Measurements from ENCODE around the gene PARP4.
"Not testable (repeated sequence)": the region's sequence is repeated elsewhere in the genome, so short reads cannot be mapped to it uniquely, and the experiment has no call there.

The PARP4 gene

GRCh38 chr13:24386816-24387708 lies 125.5 kb downstream of the PARP4 start:
- Histone ChIP-seq H3K36me3 (ENCODE audit: low read length) (no peaks in the 10 kb centered on the region), H2AFZ (ENCODE audit: low read depth, low read length, severe bottlenecking) (no peak overlapping the region), H3K27ac (ENCODE audit: low read depth, low read length) (no peak overlapping the region), H3K9me3 (ENCODE audit: insufficient read depth, low read length) (no peaks in the 10 kb centered on the region), H3K4me2 (ENCODE audit: low read depth, low read length, poor library complexity, severe bottlenecking) (no peak overlapping the region), H3K4me3 (ENCODE audit: insufficient read depth, low read length, poor library complexity, severe bottlenecking) (no peak overlapping the region), H3K9ac (ENCODE audit: low read length) (no peak overlapping the region), H3F3A (ENCODE audit: insufficient read depth) (no peaks in the 10 kb centered on the region), H3K9me2 (replicated peaks; ENCODE audit: insufficient read depth, low read length) (no peaks in the 10 kb centered on the region), H3K79me2 (ENCODE audit: insufficient read depth, low read length) (no peaks in the 10 kb centered on the region), H3K27me3 (ENCODE audit: low read length) (no peaks in the 10 kb centered on the region), H4K20me1 (ENCODE audit: low read depth, low read length) (no peaks in the 10 kb centered on the region)
- TF ChIP-seq EZH2phosphoT487 (conservative IDR thresholded peaks at IDR 0.05; ENCODE audit: low read length) (no peak), CTCF (IDR thresholded peaks at IDR 0.05; ENCODE audit: insufficient read depth, low read length, poor library complexity, severe bottlenecking) (no peak)

DNA sequence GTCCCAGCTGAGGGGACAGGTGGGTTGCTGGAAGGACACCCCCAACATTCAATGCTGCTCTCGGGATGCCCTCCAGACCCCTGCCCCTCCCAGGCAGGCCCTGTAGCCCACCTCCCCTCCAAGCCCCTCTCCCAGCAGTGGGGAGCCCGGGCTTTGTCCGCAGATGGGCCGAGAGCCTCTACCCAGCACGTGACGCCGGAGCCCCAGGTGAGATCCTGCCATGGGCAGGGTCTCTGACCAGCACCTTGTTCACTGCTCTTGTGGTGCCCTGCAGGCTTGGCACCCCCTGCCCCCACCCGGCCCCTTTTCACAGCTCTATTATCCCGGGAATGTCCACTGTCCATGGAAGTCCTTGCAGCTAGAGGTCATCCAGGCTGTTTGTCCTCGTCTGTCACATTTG lies 126.7 kb downstream of the PARP4 start:
- Histone ChIP-seq H3K27ac (ENCODE audit: low read depth, low read length) (no peak overlapping the region), H3K4me2 (ENCODE audit: low read depth, low read length, poor library complexity, severe bottlenecking) (no peak overlapping the region), H3K9ac (ENCODE audit: low read length) (no peak overlapping the region), H3K36me3 (ENCODE audit: low read length) (no peaks in the 10 kb centered on the region), H3K79me2 (ENCODE audit: insufficient read depth, low read length) (no peaks in the 10 kb centered on the region), H3F3A (ENCODE audit: insufficient read depth) (no peaks in the 10 kb centered on the region), H3K27me3 (ENCODE audit: low read length) (no peaks in the 10 kb centered on the region), H4K20me1 (ENCODE audit: low read depth, low read length) (no peaks in the 10 kb centered on the region), H2AFZ (ENCODE audit: low read depth, low read length, severe bottlenecking) (no peak overlapping the region), H3K9me2 (replicated peaks; ENCODE audit: insufficient read depth, low read length) (no peaks in the 10 kb centered on the region), H3K4me3 (ENCODE audit: insufficient read depth, low read length, poor library complexity, severe bottlenecking) (no peak overlapping the region), H3K9me3 (ENCODE audit: insufficient read depth, low read length) (no peaks in the 10 kb centered on the region)
- TF ChIP-seq EZH2phosphoT487 (conservative IDR thresholded peaks at IDR 0.05; ENCODE audit: low read length) (no peak), CTCF (IDR thresholded peaks at IDR 0.05; ENCODE audit: insufficient read depth, low read length, poor library complexity, severe bottlenecking) (no peak)

GRCh38 chr13:24384946-24385345 lies 127.6 kb downstream of the PARP4 start:
- H3K4me2 ChIP-seq (ENCODE audit: low read depth, low read length, poor library complexity, severe bottlenecking); H3K9me3 ChIP-seq (ENCODE audit: insufficient read depth, low read length); H3K9me2 ChIP-seq (replicated peaks; ENCODE audit: insufficient read depth, low read length); H3K79me2 ChIP-seq (ENCODE audit: insufficient read depth, low read length); H3F3A ChIP-seq (ENCODE audit: insufficient read depth); H2AFZ ChIP-seq (ENCODE audit: low read depth, low read length, severe bottlenecking); H3K36me3 ChIP-seq (ENCODE audit: low read length); H3K9ac ChIP-seq (ENCODE audit: low read length); H3K27me3 ChIP-seq (ENCODE audit: low read length); H4K20me1 ChIP-seq (ENCODE audit: low read depth, low read length); H3K27ac ChIP-seq (ENCODE audit: low read depth, low read length); H3K4me3 ChIP-seq (ENCODE audit: insufficient read depth, low read length, poor library complexity, severe bottlenecking): not testable (repeated sequence)

- not testable (repeated sequence) for H3F3A ChIP-seq (ENCODE audit: insufficient read depth); H3K4me3 ChIP-seq (ENCODE audit: insufficient read depth, low read length, poor library complexity, severe bottlenecking); H3K79me2 ChIP-seq (ENCODE audit: insufficient read depth, low read length); H2AFZ ChIP-seq (ENCODE audit: low read depth, low read length, severe bottlenecking); H3K36me3 ChIP-seq (ENCODE audit: low read length); H3K9me2 ChIP-seq (replicated peaks; ENCODE audit: insufficient read depth, low read length); H3K9ac ChIP-seq (ENCODE audit: low read length); H4K20me1 ChIP-seq (ENCODE audit: low read depth, low read length); H3K9me3 ChIP-seq (ENCODE audit: insufficient read depth, low read length); H3K4me2 ChIP-seq (ENCODE audit: low read depth, low read length, poor library complexity, severe bottlenecking); H3K27ac ChIP-seq (ENCODE audit: low read depth, low read length); H3K27me3 ChIP-seq (ENCODE audit: low read length)
Observed at GRCh38 chr13:24384091-24384490, 128.5 kb downstream of the PARP4 start.
